ENCODE measurements around the gene BPIFB3.

DNA sequence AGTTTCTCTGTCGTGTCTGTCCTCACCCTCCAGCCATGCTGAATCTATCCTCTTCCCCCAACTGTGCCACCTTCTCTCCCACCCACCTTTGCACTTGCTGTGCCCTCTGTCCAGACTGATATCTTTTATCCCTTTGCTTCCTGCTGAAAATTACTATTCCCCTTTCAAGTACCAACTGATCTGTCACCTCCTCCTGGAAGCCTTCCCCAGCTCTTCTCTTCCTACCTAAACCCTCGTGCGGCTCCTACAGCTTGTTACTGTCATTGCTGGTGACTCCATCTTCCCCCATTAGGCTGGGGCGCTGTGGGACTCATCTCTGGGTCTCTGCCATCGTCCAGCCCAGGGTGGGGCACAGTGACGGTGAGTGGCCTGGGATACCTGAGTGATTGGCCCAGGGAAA is 21.1 kb upstream of the BPIFB3 start:
- TF ChIP-seq, protein P1, sequence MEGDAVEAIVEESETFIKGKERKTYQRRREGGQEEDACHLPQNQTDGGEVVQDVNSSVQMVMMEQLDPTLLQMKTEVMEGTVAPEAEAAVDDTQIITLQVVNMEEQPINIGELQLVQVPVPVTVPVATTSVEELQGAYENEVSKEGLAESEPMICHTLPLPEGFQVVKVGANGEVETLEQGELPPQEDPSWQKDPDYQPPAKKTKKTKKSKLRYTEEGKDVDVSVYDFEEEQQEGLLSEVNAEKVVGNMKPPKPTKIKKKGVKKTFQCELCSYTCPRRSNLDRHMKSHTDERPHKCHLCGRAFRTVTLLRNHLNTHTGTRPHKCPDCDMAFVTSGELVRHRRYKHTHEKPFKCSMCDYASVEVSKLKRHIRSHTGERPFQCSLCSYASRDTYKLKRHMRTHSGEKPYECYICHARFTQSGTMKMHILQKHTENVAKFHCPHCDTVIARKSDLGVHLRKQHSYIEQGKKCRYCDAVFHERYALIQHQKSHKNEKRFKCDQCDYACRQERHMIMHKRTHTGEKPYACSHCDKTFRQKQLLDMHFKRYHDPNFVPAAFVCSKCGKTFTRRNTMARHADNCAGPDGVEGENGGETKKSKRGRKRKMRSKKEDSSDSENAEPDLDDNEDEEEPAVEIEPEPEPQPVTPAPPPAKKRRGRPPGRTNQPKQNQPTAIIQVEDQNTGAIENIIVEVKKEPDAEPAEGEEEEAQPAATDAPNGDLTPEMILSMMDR (optimal IDR thresholded peaks at IDR 0.05 in 1 of 3, IDR thresholded peaks at IDR 0.05 in 1 of 3, conservative IDR thresholded peaks at IDR 0.05 in 1 of 3; ENCODE audit: extremely low read depth in 1 of 3, insufficient read depth in 2 of 3, low read length in 3 of 3): no peak
- TF ChIP-seq EZH2 (IDR thresholded peaks at IDR 0.05; ENCODE audit: low read length): no peak
